HepG2 (cell line): ENCODE measurements around the gene LTB4R. TPM values are rescaled to one million over a fixed set of nuclear protein-coding genes. Genes with fewer than 3 reads are reported as not detected.

Experiments
- ARNT2 ChIP-seq: sonication (generic); formaldehyde crosslinking; IDR thresholded peaks from 2 replicates; pipeline ENCODE4 v1.8.0; 2022; ENCODE audit warnings: mild to moderate bottlenecking, low read depth, missing genetic modification reagents, moderate library complexity
- CCAR2 ChIP-seq: fragments of 200-400 bp; formaldehyde crosslinking; optimal IDR thresholded peaks from 2 replicates; pipeline ENCODE3; 2018; ENCODE audit warnings: low read depth, mild to moderate bottlenecking, low read length, moderate library complexity
- CCDC6 ChIP-seq: sonication (generic); formaldehyde crosslinking; IDR thresholded peaks from 2 replicates; pipeline ENCODE4 v1.8.1; 2022; ENCODE audit warnings: mild to moderate bottlenecking, missing genetic modification reagents, moderate library complexity
- FOSL2 ChIP-seq: sonication (generic); formaldehyde crosslinking; IDR thresholded peaks from 2 replicates; pipeline ENCODE4 v1.4.0; 2020; ENCODE audit warnings: missing genetic modification reagents
- HNRNPUL1 ChIP-seq: fragments of 200-400 bp; formaldehyde crosslinking; IDR thresholded peaks from 2 replicates; pipeline ENCODE4 v1.6.1; 2017; ENCODE audit warnings: low read depth, mild to moderate bottlenecking, low read length, moderate library complexity
- KDM2A ChIP-seq: sonication (generic); formaldehyde crosslinking; IDR thresholded peaks from 2 replicates; pipeline ENCODE4 v1.4.0; 2020; ENCODE audit warnings: low read depth, missing genetic modification reagents, borderline replicate concordance
- KLF12 ChIP-seq: sonication (generic); formaldehyde crosslinking; IDR thresholded peaks from 2 replicates; pipeline ENCODE4 v1.4.0; 2020; ENCODE audit warnings: missing genetic modification reagents, borderline replicate concordance
- NFE2 ChIP-seq: sonication (generic); formaldehyde crosslinking; IDR thresholded peaks from 2 replicates; pipeline ENCODE4 v1.4.0; 2020; ENCODE audit warnings: missing genetic modification reagents
- RFXANK ChIP-seq: IDR thresholded peaks from 2 replicates; pipeline ENCODE4 v1.6.1; 2016
- SAFB2 ChIP-seq: sonication (generic); formaldehyde crosslinking; IDR thresholded peaks from 2 replicates; pipeline ENCODE4 v1.5.1; 2020; ENCODE audit warnings: missing genetic modification reagents, low read depth, mild to moderate bottlenecking, borderline replicate concordance
- STAT5B ChIP-seq: sonication (generic); formaldehyde crosslinking; IDR thresholded peaks from 2 replicates; pipeline ENCODE4 v1.4.0; 2020; ENCODE audit warnings: missing genetic modification reagents
- ZNF235 ChIP-seq: sonication (generic); formaldehyde crosslinking; IDR thresholded peaks from 2 replicates; pipeline ENCODE4 v1.8.1; 2023; ENCODE audit warnings: mild to moderate bottlenecking, missing genetic modification reagents, borderline replicate concordance
- ZNF550 ChIP-seq: sonication (generic); formaldehyde crosslinking; IDR thresholded peaks from 2 replicates; pipeline ENCODE4 v1.4.0; 2020; ENCODE audit warnings: mild to moderate bottlenecking, missing genetic modification reagents, borderline replicate concordance
- ZNF562 ChIP-seq: sonication (generic); formaldehyde crosslinking; IDR thresholded peaks from 2 replicates; pipeline ENCODE4 v1.8.0; 2022; ENCODE audit warnings: missing genetic modification reagents, borderline replicate concordance
- ZNF83 ChIP-seq: sonication (generic); formaldehyde crosslinking; IDR thresholded peaks from 2 replicates; pipeline ENCODE4 v1.4.0; 2020; ENCODE audit warnings: missing genetic modification reagents, mild to moderate bottlenecking, borderline replicate concordance
- ZSCAN20 ChIP-seq: sonication (generic); formaldehyde crosslinking; IDR thresholded peaks from 2 replicates; pipeline ENCODE4 v1.4.0; 2020; ENCODE audit warnings: missing genetic modification reagents, mild to moderate bottlenecking, borderline replicate concordance
- polyA plus RNA-seq, 8 experiments: library from polyadenylated mRNA; depleted of rRNA in 3 of 8; stranded (reverse) in 7 of 8; unstranded in 1 of 8; fragments of >200 nt; fragmentation: Illumina TruSeq in 4 of 8; extraction: Trizol in 4 of 8; gene quantifications; 2 replicates each; pipeline versions ENCODE4 v1.2.1 to v1.2.3, GENCODE V29; 2011 to 2016; ENCODE audit warnings: low read depth in 4 of 8, missing spikeins in 1 of 8, mixed read lengths in 1 of 8; ENCODE audit not compliant: insufficient read depth in 1 of 8
- total RNA-seq, 5 experiments: library from RNA; depleted of rRNA; stranded (reverse); fragments of >200 nt; fragmentation: Illumina TruSeq; extraction: Trizol; gene quantifications; 2 replicates each; pipeline ENCODE4 v1.2.3, GENCODE V29; 2016; ENCODE audit warnings: low read depth in 1 of 5
- TF ChIP-seq, protein P1 (sequence below): sonication (generic); formaldehyde crosslinking; IDR thresholded peaks from 2 replicates; pipeline ENCODE4 v1.5.1; 2020; ENCODE audit warnings: missing genetic modification reagents, mild to moderate bottlenecking, borderline replicate concordance
- TF ChIP-seq, protein P2 (sequence below): sonication (generic); formaldehyde crosslinking; IDR thresholded peaks from 2 replicates; pipeline ENCODE4 v1.4.0; 2020; ENCODE audit warnings: missing genetic modification reagents; ENCODE audit errors: not compliant biosample characterization
- TF ChIP-seq, protein P3 (sequence below): sonication (generic); formaldehyde crosslinking; IDR thresholded peaks from 2 replicates; pipeline ENCODE4 v1.4.0; 2020; ENCODE audit warnings: missing genetic modification reagents, borderline replicate concordance
- TF ChIP-seq, protein P4 (sequence below): sonication (generic); formaldehyde crosslinking; IDR thresholded peaks from 2 replicates; pipeline ENCODE4 v1.8.0; 2022; ENCODE audit warnings: mild to moderate bottlenecking, missing genetic modification reagents, moderate library complexity

Gene LTB4R
- total and polyA plus RNA-seq, 2 of the 13 experiments (the other 11 are each of a cell fraction or from before 2014, with no cell fraction given) = 3.2 to 8.2 TPM

DNA sequence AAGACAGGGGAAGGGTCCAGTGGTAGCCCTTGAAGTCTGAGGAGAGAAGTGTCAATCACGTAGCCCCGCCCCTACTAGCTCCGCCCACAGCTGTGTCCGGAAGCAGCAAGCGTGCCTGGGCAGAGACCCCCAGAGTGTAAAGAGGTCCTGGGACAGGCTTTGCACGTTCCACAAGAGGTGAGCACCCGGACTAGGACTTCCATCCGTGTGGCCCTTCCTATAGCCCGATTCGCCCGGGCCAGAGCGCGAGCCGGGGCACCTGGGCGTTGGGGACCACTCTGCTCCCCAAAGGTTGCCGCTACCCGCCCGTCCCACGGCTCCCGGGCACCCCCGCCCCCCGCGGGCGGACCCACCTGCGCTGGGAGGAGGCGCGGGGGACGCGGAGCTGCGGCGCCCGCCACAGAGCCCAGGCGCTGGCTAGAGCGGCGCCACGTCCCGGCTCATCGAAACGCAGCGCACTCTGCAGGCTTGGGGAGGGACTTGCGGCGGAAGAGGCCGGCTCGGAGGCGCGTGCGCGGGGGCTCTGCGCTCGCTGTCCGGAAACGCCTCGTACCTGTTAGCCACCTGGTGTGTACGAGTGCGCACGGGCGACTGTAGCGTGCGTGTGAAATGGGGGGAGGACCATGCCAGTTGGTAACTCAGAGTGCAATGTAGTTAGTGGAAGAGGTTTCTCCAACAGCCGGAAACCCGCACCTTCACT lies 40.0 kb upstream of the LTB4R start, which contains the start of gene RABGGTA (continued):
- TF ChIP-seq, protein P1, sequence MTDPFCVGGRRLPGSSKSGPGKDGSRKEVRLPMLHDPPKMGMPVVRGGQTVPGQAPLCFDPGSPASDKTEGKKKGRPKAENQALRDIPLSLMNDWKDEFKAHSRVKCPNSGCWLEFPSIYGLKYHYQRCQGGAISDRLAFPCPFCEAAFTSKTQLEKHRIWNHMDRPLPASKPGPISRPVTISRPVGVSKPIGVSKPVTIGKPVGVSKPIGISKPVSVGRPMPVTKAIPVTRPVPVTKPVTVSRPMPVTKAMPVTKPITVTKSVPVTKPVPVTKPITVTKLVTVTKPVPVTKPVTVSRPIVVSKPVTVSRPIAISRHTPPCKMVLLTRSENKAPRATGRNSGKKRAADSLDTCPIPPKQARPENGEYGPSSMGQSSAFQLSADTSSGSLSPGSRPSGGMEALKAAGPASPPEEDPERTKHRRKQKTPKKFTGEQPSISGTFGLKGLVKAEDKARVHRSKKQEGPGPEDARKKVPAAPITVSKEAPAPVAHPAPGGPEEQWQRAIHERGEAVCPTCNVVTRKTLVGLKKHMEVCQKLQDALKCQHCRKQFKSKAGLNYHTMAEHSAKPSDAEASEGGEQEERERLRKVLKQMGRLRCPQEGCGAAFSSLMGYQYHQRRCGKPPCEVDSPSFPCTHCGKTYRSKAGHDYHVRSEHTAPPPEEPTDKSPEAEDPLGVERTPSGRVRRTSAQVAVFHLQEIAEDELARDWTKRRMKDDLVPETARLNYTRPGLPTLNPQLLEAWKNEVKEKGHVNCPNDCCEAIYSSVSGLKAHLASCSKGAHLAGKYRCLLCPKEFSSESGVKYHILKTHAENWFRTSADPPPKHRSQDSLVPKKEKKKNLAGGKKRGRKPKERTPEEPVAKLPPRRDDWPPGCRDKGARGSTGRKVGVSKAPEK (CRISPR knock-in tag) = peak; percentile 99
- TF ChIP-seq STAT5B (CRISPR knock-in tag) (peak; percentile 96), KLF12 (peak; percentile 100), HNRNPUL1 (no peak), NFE2 (CRISPR knock-in tag) (no peak), ZNF83 (CRISPR knock-in tag) (peak; percentile 97), CCAR2 (peak; percentile 93), ZSCAN20 (peak; percentile 99), ZNF562 (CRISPR knock-in tag) (peak; percentile 78; the same call in 1 of the 2 replicates), ZNF550 (CRISPR knock-in tag) (peak; percentile 95; the same call in 1 of the 2 replicates), FOSL2 (CRISPR knock-in tag) (peak; percentile 81), ZNF235 (CRISPR knock-in tag) (peak; percentile 100), SAFB2 (CRISPR knock-in tag) (peak; percentile 100), CCDC6 (CRISPR knock-in tag) (peak; percentile 100), ARNT2 (CRISPR knock-in tag) (peak; percentile 99), RFXANK (CRISPR knock-in tag) (peak; percentile 95), KDM2A (CRISPR knock-in tag) (peak; percentile 99)
- TF ChIP-seq, protein P2, sequence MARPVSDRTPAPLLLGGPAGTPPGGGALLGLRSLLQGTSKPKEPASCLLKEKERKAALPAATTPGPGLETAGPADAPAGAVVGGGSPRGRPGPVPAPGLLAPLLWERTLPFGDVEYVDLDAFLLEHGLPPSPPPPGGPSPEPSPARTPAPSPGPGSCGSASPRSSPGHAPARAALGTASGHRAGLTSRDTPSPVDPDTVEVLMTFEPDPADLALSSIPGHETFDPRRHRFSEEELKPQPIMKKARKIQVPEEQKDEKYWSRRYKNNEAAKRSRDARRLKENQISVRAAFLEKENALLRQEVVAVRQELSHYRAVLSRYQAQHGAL (CRISPR knock-in tag) = peak; percentile 99
- TF ChIP-seq, protein P3, sequence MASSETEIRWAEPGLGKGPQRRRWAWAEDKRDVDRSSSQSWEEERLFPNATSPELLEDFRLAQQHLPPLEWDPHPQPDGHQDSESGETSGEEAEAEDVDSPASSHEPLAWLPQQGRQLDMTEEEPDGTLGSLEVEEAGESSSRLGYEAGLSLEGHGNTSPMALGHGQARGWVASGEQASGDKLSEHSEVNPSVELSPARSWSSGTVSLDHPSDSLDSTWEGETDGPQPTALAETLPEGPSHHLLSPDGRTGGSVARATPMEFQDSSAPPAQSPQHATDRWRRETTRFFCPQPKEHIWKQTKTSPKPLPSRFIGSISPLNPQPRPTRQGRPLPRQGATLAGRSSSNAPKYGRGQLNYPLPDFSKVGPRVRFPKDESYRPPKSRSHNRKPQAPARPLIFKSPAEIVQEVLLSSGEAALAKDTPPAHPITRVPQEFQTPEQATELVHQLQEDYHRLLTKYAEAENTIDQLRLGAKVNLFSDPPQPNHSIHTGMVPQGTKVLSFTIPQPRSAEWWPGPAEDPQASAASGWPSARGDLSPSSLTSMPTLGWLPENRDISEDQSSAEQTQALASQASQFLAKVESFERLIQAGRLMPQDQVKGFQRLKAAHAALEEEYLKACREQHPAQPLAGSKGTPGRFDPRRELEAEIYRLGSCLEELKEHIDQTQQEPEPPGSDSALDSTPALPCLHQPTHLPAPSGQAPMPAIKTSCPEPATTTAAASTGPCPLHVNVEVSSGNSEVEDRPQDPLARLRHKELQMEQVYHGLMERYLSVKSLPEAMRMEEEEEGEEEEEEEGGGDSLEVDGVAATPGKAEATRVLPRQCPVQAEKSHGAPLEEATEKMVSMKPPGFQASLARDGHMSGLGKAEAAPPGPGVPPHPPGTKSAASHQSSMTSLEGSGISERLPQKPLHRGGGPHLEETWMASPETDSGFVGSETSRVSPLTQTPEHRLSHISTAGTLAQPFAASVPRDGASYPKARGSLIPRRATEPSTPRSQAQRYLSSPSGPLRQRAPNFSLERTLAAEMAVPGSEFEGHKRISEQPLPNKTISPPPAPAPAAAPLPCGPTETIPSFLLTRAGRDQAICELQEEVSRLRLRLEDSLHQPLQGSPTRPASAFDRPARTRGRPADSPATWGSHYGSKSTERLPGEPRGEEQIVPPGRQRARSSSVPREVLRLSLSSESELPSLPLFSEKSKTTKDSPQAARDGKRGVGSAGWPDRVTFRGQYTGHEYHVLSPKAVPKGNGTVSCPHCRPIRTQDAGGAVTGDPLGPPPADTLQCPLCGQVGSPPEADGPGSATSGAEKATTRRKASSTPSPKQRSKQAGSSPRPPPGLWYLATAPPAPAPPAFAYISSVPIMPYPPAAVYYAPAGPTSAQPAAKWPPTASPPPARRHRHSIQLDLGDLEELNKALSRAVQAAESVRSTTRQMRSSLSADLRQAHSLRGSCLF (CRISPR knock-in tag) = no peak; the same call in 1 of the 2 replicates
- TF ChIP-seq, protein P4, sequence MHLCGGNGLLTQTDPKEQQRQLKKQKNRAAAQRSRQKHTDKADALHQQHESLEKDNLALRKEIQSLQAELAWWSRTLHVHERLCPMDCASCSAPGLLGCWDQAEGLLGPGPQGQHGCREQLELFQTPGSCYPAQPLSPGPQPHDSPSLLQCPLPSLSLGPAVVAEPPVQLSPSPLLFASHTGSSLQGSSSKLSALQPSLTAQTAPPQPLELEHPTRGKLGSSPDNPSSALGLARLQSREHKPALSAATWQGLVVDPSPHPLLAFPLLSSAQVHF (CRISPR knock-in tag) = peak; percentile 99
